Smooth muscle cell (in vitro differentiated cells): Measurements from ENCODE around the gene CLASP2. TPM values are rescaled to one million over a fixed set of nuclear protein-coding genes. Genes with fewer than 3 reads are reported as not detected.

Experiments used
- DNase-seq: peaks from one replicate; lab custom pipeline; 2025; ENCODE audit not compliant: unreplicated experiment; lab: John Stamatoyannopoulos, UW
- H2AFZ ChIP-seq: fragments of 200-600 bp; sonication (generic); 2 replicates; pipeline ENCODE4 v1.6.0; 2016; ENCODE audit warnings: antibody characterized with exemption, low read depth, mild to moderate bottlenecking
- H3F3A ChIP-seq: fragments of 200-600 bp; sonication (generic); 2 replicates; pipeline ENCODE4 v1.6.0; 2017; ENCODE audit warnings: antibody characterized with exemption, low read depth
- H3K27ac ChIP-seq: fragments of 200-600 bp; sonication (generic); 2 replicates; pipeline ENCODE4 v1.5.1; 2016; ENCODE audit warnings: low read depth, mild to moderate bottlenecking
- H3K27me3 ChIP-seq: fragments of 200-600 bp; sonication (generic); 2 replicates; pipeline ENCODE4 v1.6.1; 2016; ENCODE audit warnings: low read depth, mild to moderate bottlenecking
- H3K36me3 ChIP-seq: fragments of 200-600 bp; sonication (generic); 2 replicates; pipeline ENCODE4 v1.5.1; 2016; ENCODE audit warnings: low read depth
- H3K4me1 ChIP-seq: fragments of 200-600 bp; sonication (generic); 2 replicates; pipeline ENCODE4 v1.5.1; 2016; ENCODE audit warnings: low read depth
- H3K4me2 ChIP-seq: fragments of 200-600 bp; sonication (generic); 2 replicates; pipeline ENCODE4 v1.6.0; 2016; ENCODE audit warnings: mild to moderate bottlenecking
- H3K4me3 ChIP-seq: fragments of 200-600 bp; sonication (generic); 2 replicates; pipeline ENCODE4 v1.5.1; 2016; ENCODE audit warnings: mild to moderate bottlenecking
- H3K79me2 ChIP-seq: fragments of 200-600 bp; sonication (generic); 2 replicates; pipeline ENCODE4 v1.6.0; 2016; ENCODE audit warnings: low read depth, mild to moderate bottlenecking
- H3K9ac ChIP-seq: fragments of 200-600 bp; sonication (generic); 2 replicates; pipeline ENCODE4 v1.6.0; 2016; ENCODE audit warnings: low read depth
- H3K9me3 ChIP-seq: fragments of 200-600 bp; sonication (generic); replicated peaks from 2 replicates; pipeline ENCODE4 v1.5.1; 2016; ENCODE audit warnings: low read depth
- H4K20me1 ChIP-seq: fragments of 200-600 bp; sonication (generic); 2 replicates; pipeline ENCODE4 v1.6.0; 2016; ENCODE audit warnings: low read depth
- CTCF ChIP-seq: fragments of 200-600 bp; sonication (generic); IDR thresholded peaks from 2 replicates; pipeline ENCODE4 v1.5.1; 2017; ENCODE audit warnings: borderline replicate concordance, mild to moderate bottlenecking, antibody characterized with exemption; ENCODE audit not compliant: insufficient read depth, poor library complexity, severe bottlenecking
- WGBS: methylation state at CpG from one replicate; pipeline ENCODE4 v1.1.7; 2016; ENCODE audit warnings: low lambda C conversion rate; 5-methylcytosine and 5-hydroxymethylcytosine counted together
- polyA plus RNA-seq: library from polyadenylated mRNA; unstranded; fragments of >200 nt; fragmentation: Nextera tagmentation; extraction: Ambion mirVana; gene quantifications from 2 replicates; pipeline ENCODE4 v1.2.1, GENCODE V29; 2016
- total RNA-seq: library from RNA; depleted of rRNA; stranded (reverse); fragments of >200 nt; gene quantifications from 2 replicates; pipeline ENCODE4 v1.2.3, GENCODE V29; 2014

CLASP2 gene
- total and polyA plus RNA-seq, 2 experiments from 2014 or later, result 17.9 to 61.4 TPM

GRCh38 chr3:33505027-33505426 lies 213.0 kb downstream of the CLASP2 start:
- no peak for TF ChIP-seq CTCF
- no peaks in the 10 kb centered on the region for H3K79me2 ChIP-seq
- H3K36me3 ChIP-seq, result peaks cover 23% of the 10 kb centered on the region
- no peak overlapping the region for H3K4me3 ChIP-seq
- no peak overlapping the region for H3K4me2 ChIP-seq
- H3K4me1 ChIP-seq, result no peaks in the 10 kb centered on the region
- H2AFZ ChIP-seq, result no peak overlapping the region
- H3K27ac ChIP-seq, result no peak overlapping the region
- no peaks in the 10 kb centered on the region for H3K9me3 ChIP-seq
- no peaks in the 10 kb centered on the region for H3F3A ChIP-seq
- H3K27me3 ChIP-seq, result no peaks in the 10 kb centered on the region
- no peaks in the 10 kb centered on the region for H4K20me1 ChIP-seq
- no peak for DNase-seq
- H3K9ac ChIP-seq, result no peak overlapping the region

- Histone ChIP-seq H3K9me3 (no peaks in the 10 kb centered on the region), H3K4me1 (no peaks in the 10 kb centered on the region), H3K4me3 (no peak overlapping the region), H3K36me3 (peaks cover 16% of the 10 kb centered on the region), H3F3A (no peaks in the 10 kb centered on the region), H3K27me3 (no peaks in the 10 kb centered on the region), H3K27ac (no peak overlapping the region), H3K4me2 (no peak overlapping the region), H3K9ac (no peak overlapping the region), H3K79me2 (no peaks in the 10 kb centered on the region), H4K20me1 (no peaks in the 10 kb centered on the region), H2AFZ (no peak overlapping the region)
- 98% methylated on average over 2 of the region's 2 CpGs for WGBS
- no peak for DNase-seq
- no peak for TF ChIP-seq CTCF
Measured at GRCh38 chr3:33496449-33496848, 221.6 kb downstream of the CLASP2 start.

DNA sequence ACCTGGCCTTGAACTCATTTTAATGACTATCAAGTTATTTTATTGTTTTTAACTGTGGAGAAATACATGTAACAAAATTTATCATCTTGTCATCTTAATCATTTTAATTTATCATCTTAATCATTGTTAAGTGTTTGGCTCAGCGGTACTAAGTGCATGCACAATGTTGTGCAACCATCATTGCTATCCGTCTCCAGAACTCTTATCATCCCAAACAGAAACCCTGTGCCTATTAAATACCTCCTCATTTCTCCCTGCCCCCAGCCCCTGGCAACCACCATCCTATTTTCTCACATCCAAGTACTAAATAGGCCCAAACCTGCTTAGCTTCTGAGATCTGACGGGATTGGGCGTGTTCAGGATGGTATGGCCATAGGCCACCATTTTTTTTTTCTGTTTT lies 226.3 kb downstream of the CLASP2 start:
- no peak for DNase-seq
- Histone ChIP-seq H3K27me3 (no peaks in the 10 kb centered on the region), H3K79me2 (no peaks in the 10 kb centered on the region), H3F3A (no peaks in the 10 kb centered on the region), H4K20me1 (no peaks in the 10 kb centered on the region), H3K4me2 (no peak overlapping the region), H3K27ac (no peak overlapping the region), H2AFZ (no peak overlapping the region), H3K4me3 (no peak overlapping the region), H3K36me3 (no peaks in the 10 kb centered on the region), H3K9me3 (no peaks in the 10 kb centered on the region), H3K9ac (no peak overlapping the region), H3K4me1 (no peaks in the 10 kb centered on the region)
- no peak for TF ChIP-seq CTCF
- 87% methylated on average over 4 of the region's 4 CpGs for WGBS

GRCh38 chr3:33490641-33491241 lies 227.3 kb downstream of the CLASP2 start:
- no peak overlapping the region for H3K4me3 ChIP-seq
- H4K20me1 ChIP-seq, result no peaks in the 10 kb centered on the region
- DNase-seq, result no peak
- H3K9ac ChIP-seq, result no peak overlapping the region
- no peaks in the 10 kb centered on the region for H3F3A ChIP-seq
- H2AFZ ChIP-seq, result no peak overlapping the region
- H3K27me3 ChIP-seq, result no peaks in the 10 kb centered on the region
- H3K36me3 ChIP-seq, result no peaks in the 10 kb centered on the region
- H3K4me1 ChIP-seq, result no peaks in the 10 kb centered on the region
- no peaks in the 10 kb centered on the region for H3K79me2 ChIP-seq
- no peaks in the 10 kb centered on the region for H3K9me3 ChIP-seq
- H3K4me2 ChIP-seq, result no peak overlapping the region
- TF ChIP-seq CTCF, result no peak
- H3K27ac ChIP-seq, result no peak overlapping the region
